HEK293 (cell line): ENCODE results near the gene ZMYM2.
A peak's percentile ranks its signal among the peaks of the same experiment; 100 is the strongest.

Source experiments
- EGR2 ChIP-seq: fragments of 450-650 bp; formaldehyde crosslinking; IDR thresholded peaks from 2 replicates; pipeline ENCODE4 v1.5.1; 2016; ENCODE audit warnings: low read depth, missing biosample characterization, missing genetic modification characterization
- ELK4 ChIP-seq: IDR thresholded peaks from 2 replicates; pipeline ENCODE4 v1.6.1; 2011; ENCODE audit warnings: mild to moderate bottlenecking, low read depth, low read length, borderline replicate concordance
- HOXA7 ChIP-seq: sonication (generic); formaldehyde crosslinking; IDR thresholded peaks from 2 replicates; pipeline ENCODE4 v1.8.1; 2022; ENCODE audit warnings: missing genetic modification reagents, borderline replicate concordance
- HOXC10 ChIP-seq: sonication (generic); formaldehyde crosslinking; IDR thresholded peaks from 2 replicates; pipeline ENCODE4 v1.8.1; 2023; ENCODE audit warnings: mild to moderate bottlenecking, missing genetic modification reagents
- KLF10 ChIP-seq: fragments of 450-650 bp; IDR thresholded peaks from 2 replicates; pipeline ENCODE4 v1.5.1; 2018; ENCODE audit warnings: missing biosample characterization, mild to moderate bottlenecking, missing genetic modification characterization
- PBX3 ChIP-seq: sonication (generic); formaldehyde crosslinking; IDR thresholded peaks from 2 replicates; pipeline ENCODE4 v1.8.1; 2022; ENCODE audit warnings: mild to moderate bottlenecking, moderate library complexity, missing genetic modification reagents
- WT1 ChIP-seq: fragments of 450-650 bp; formaldehyde crosslinking; IDR thresholded peaks from 2 replicates; pipeline ENCODE4 v1.5.1; 2016; ENCODE audit warnings: missing biosample characterization, missing genetic modification characterization
- ZBTB44 ChIP-seq: fragments of 450-650 bp; IDR thresholded peaks from 2 replicates; pipeline ENCODE4 v1.5.1; 2018; ENCODE audit warnings: missing biosample characterization, mild to moderate bottlenecking, missing genetic modification characterization
- ZFHX2 ChIP-seq: fragments of 450-650 bp; formaldehyde crosslinking; conservative IDR thresholded peaks from 2 replicates; pipeline ENCODE4 v1.5.1; 2016; ENCODE audit warnings: missing biosample characterization, missing genetic modification characterization
- ZFP41 ChIP-seq: fragments of 450-650 bp; formaldehyde crosslinking; IDR thresholded peaks from 2 replicates; pipeline ENCODE4 v1.5.1; 2016; ENCODE audit warnings: missing biosample characterization, missing genetic modification characterization, borderline replicate concordance
- ZIC2 ChIP-seq: fragments of 450-650 bp; formaldehyde crosslinking; IDR thresholded peaks from 2 replicates; pipeline ENCODE4 v1.5.1; 2016; ENCODE audit warnings: missing biosample characterization, missing genetic modification characterization
- ZNF157 ChIP-seq: fragments of 450-650 bp; formaldehyde crosslinking; IDR thresholded peaks from 2 replicates; pipeline ENCODE4 v1.5.1; 2016; ENCODE audit warnings: missing biosample characterization, missing genetic modification characterization
- ZNF174 ChIP-seq: fragments of 450-650 bp; formaldehyde crosslinking; IDR thresholded peaks from 2 replicates; pipeline ENCODE4 v1.5.0; 2017; ENCODE audit warnings: missing biosample characterization, mild to moderate bottlenecking, missing genetic modification characterization
- ZNF2 ChIP-seq: fragments of 450-650 bp; formaldehyde crosslinking; IDR thresholded peaks from 2 replicates; pipeline ENCODE4 v1.5.1; 2016; ENCODE audit warnings: missing biosample characterization, missing genetic modification characterization
- ZNF23 ChIP-seq: fragments of 450-650 bp; formaldehyde crosslinking; IDR thresholded peaks from 2 replicates; pipeline ENCODE4 v1.5.1; 2016; ENCODE audit warnings: missing biosample characterization, missing genetic modification characterization, borderline replicate concordance
- ZNF302 ChIP-seq: fragments of 450-650 bp; formaldehyde crosslinking; IDR thresholded peaks from 2 replicates; pipeline ENCODE4 v1.5.1; 2016; ENCODE audit warnings: missing biosample characterization, missing genetic modification characterization, low read depth
- ZNF398 ChIP-seq: fragments of 450-650 bp; formaldehyde crosslinking; IDR thresholded peaks from 2 replicates; pipeline ENCODE4 v1.5.1; 2017; ENCODE audit warnings: missing biosample characterization, missing genetic modification characterization
- ZNF423 ChIP-seq: fragments of 450-650 bp; formaldehyde crosslinking; IDR thresholded peaks from 2 replicates; pipeline ENCODE4 v1.5.1; 2016; ENCODE audit warnings: missing biosample characterization, missing genetic modification characterization
- ZNF449 ChIP-seq: fragments of 450-650 bp; formaldehyde crosslinking; IDR thresholded peaks from 2 replicates; pipeline ENCODE4 v1.5.1; 2017; ENCODE audit warnings: missing biosample characterization, mild to moderate bottlenecking, missing genetic modification characterization, moderate library complexity
- ZNF510 ChIP-seq: fragments of 450-650 bp; formaldehyde crosslinking; IDR thresholded peaks from 2 replicates; pipeline ENCODE4 v1.5.1; 2018; ENCODE audit warnings: mild to moderate bottlenecking, missing genetic modification characterization, missing biosample characterization; ENCODE audit not compliant: insufficient replicate concordance
- ZNF530 ChIP-seq: fragments of 450-650 bp; formaldehyde crosslinking; IDR thresholded peaks from 2 replicates; pipeline ENCODE4 v1.5.1; 2016; ENCODE audit warnings: low read depth, missing biosample characterization, missing genetic modification characterization
- ZNF654 ChIP-seq: fragments of 450-650 bp; formaldehyde crosslinking; IDR thresholded peaks from 2 replicates; pipeline ENCODE4 v1.5.1; 2016; ENCODE audit warnings: low read depth, missing biosample characterization, missing genetic modification characterization
- ZNF660 ChIP-seq: fragments of 450-650 bp; IDR thresholded peaks from 2 replicates; pipeline ENCODE4 v1.5.1; 2018; ENCODE audit warnings: missing biosample characterization, mild to moderate bottlenecking, missing genetic modification characterization
- ZNF677 ChIP-seq: fragments of 450-650 bp; IDR thresholded peaks from 2 replicates; pipeline ENCODE4 v1.5.0; 2018; ENCODE audit warnings: missing biosample characterization, mild to moderate bottlenecking, missing genetic modification characterization, moderate library complexity
- ZNF692 ChIP-seq: fragments of 450-650 bp; formaldehyde crosslinking; IDR thresholded peaks from 2 replicates; pipeline ENCODE4 v1.5.1; 2016; ENCODE audit warnings: missing biosample characterization, missing genetic modification characterization
- ZNF768 ChIP-seq: fragments of 450-650 bp; formaldehyde crosslinking; IDR thresholded peaks from 2 replicates; pipeline ENCODE4 v1.5.1; 2018; ENCODE audit warnings: missing biosample characterization, mild to moderate bottlenecking, missing genetic modification characterization
- ZNF777 ChIP-seq: fragments of 450-650 bp; formaldehyde crosslinking; IDR thresholded peaks from 2 replicates; pipeline ENCODE4 v1.5.1; 2017; ENCODE audit warnings: missing biosample characterization, missing genetic modification characterization, borderline replicate concordance
- ZSCAN4 ChIP-seq: fragments of 450-650 bp; formaldehyde crosslinking; IDR thresholded peaks from 2 replicates; pipeline ENCODE4 v1.5.1; 2017; ENCODE audit warnings: missing biosample characterization, missing genetic modification characterization
- ZXDB ChIP-seq: fragments of 450-650 bp; formaldehyde crosslinking; IDR thresholded peaks from 2 replicates; pipeline ENCODE4 v1.5.1; 2016; ENCODE audit warnings: missing biosample characterization, missing genetic modification characterization

ZMYM2 gene

GRCh38 chr13:20118268-20119140, 160.0 kb downstream of the ZMYM2 start (continued):
- TF ChIP-seq HOXC10 (no peak), ZSCAN4 (tag by site-specific recombination) (peak; percentile 8; the same call in 1 of the 2 replicates), ZBTB44 (no peak), ZNF302 (no peak), ZNF449 (tag by site-specific recombination) (no peak), ZNF510 (tag by site-specific recombination) (no peak), ZNF677 (tag by site-specific recombination) (no peak), ZXDB (peak; percentile 38), ZNF530 (no peak), ELK4 (no peak), ZNF423 (tag by site-specific recombination) (peak; percentile 72; the same call in 1 of the 2 replicates), ZNF692 (0 out of 2 replicates have a peak, but pooled peaks have one; percentile 40), ZNF654 (tag by site-specific recombination) (no peak), KLF10 (0 out of 2 replicates have a peak, but pooled peaks have one; percentile 36), HOXA7 (CRISPR knock-in tag) (no peak), WT1 (tag by site-specific recombination) (no peak; the same call in 1 of the 2 replicates), PBX3 (CRISPR knock-in tag) (no peak), ZNF23 (no peak), ZNF398 (peak; percentile 86), ZNF174 (no peak), ZFHX2 (tag by site-specific recombination) (peak; percentile 39), ZIC2 (tag by site-specific recombination) (peak; percentile 68; the same call in 1 of the 2 replicates), ZFP41 (tag by site-specific recombination) (no peak), EGR2 (tag by site-specific recombination) (peak; percentile 21), ZNF660 (tag by site-specific recombination) (no peak), ZNF768 (tag by site-specific recombination) (no peak), ZNF2 (tag by site-specific recombination) (peak; percentile 37; the same call in 1 of the 2 replicates), ZNF777 (tag by site-specific recombination) (no peak), ZNF157 (tag by site-specific recombination) (no peak)
